ENCODE measurements around the gene DCUN1D3.

DNA sequence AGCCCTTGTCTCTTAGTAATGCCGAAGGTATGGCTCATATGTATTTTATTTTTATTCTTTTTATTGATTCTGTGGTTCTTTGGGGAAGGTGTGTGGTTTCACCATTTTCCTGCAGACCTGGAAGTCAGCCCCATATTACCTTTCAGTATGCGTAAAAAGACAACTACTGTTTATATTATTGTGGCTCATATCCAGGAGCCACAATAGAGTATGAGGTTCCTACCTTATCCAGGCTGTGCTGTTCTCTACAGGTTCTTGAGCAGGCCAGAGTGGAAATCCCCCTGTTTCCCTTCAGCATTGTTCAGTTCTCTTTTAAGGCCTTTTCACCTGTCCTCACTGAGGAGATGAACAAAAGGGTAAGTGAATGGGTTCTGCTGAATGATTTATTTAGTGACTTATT lies 60.7 kb downstream of the DCUN1D3 start:
- TF ChIP-seq, protein P1, sequence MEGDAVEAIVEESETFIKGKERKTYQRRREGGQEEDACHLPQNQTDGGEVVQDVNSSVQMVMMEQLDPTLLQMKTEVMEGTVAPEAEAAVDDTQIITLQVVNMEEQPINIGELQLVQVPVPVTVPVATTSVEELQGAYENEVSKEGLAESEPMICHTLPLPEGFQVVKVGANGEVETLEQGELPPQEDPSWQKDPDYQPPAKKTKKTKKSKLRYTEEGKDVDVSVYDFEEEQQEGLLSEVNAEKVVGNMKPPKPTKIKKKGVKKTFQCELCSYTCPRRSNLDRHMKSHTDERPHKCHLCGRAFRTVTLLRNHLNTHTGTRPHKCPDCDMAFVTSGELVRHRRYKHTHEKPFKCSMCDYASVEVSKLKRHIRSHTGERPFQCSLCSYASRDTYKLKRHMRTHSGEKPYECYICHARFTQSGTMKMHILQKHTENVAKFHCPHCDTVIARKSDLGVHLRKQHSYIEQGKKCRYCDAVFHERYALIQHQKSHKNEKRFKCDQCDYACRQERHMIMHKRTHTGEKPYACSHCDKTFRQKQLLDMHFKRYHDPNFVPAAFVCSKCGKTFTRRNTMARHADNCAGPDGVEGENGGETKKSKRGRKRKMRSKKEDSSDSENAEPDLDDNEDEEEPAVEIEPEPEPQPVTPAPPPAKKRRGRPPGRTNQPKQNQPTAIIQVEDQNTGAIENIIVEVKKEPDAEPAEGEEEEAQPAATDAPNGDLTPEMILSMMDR (IDR thresholded peaks at IDR 0.05; ENCODE audit: insufficient read depth, low read length, poor library complexity, severe bottlenecking): no peak
- no peak for TF ChIP-seq EZH2phosphoT487 (conservative IDR thresholded peaks at IDR 0.05; ENCODE audit: low read length)

Measured in SU-DHL-6 (cell line).